ENCODE data around the gene BTG2. TPM values are rescaled to one million over a fixed set of nuclear protein-coding genes. Genes with fewer than 3 reads are reported as not detected.
"Not testable (repeated sequence)": the region's sequence is repeated elsewhere in the genome, so short reads cannot be mapped to it uniquely, and the experiment has no call there.

BTG2 gene, protein sequence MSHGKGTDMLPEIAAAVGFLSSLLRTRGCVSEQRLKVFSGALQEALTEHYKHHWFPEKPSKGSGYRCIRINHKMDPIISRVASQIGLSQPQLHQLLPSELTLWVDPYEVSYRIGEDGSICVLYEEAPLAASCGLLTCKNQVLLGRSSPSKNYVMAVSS
- total RNA-seq: 103 and 110 TPM in 2 replicates
- long read RNA-seq, transcript BTG2-201 (2 exons, 2,712 nt): major isoform, 74 of 86 reads
- long read RNA-seq, partial matches to known transcripts: 0 of 86 reads
- long read RNA-seq, other reads (novel, unspliced or antisense): 12 of 86 reads

- H3K4me1 Mint-ChIP-seq (ENCODE audit: low read depth): peaks cover 49% of the 10 kb centered on the region
- peak within 1 kb of the TSS; percentile 95 for H3K4me3 Mint-ChIP-seq (ENCODE audit: low read depth)
- TF ChIP-seq CTCF (IDR thresholded peaks at IDR 0.05; ENCODE audit: unreplicated experiment): no peak
- H3K36me3 Mint-ChIP-seq (ENCODE audit: insufficient read depth): peaks cover 25% of the 10 kb centered on the region
- H3K9me3 Mint-ChIP-seq (ENCODE audit: low read depth): no peaks in the 10 kb centered on the region
- no peaks in the 10 kb centered on the region for H3K27me3 Mint-ChIP-seq
- peak; percentile 76 for DNase-seq (ENCODE audit: low spot score, unreplicated experiment)
- H3K27ac Mint-ChIP-seq: peak within 1 kb of the TSS; percentile 95
These were observed at the start of gene BTG2 for GRCh38 chr1:203304919-203305808. Gene BTG2, plus strand, starts transcription at chr1:203305519. Its CDS starts 88 bp downstream, at chr1:203305607.

- H3K4me3 Mint-ChIP-seq (ENCODE audit: low read depth); H3K4me1 Mint-ChIP-seq (ENCODE audit: low read depth); H3K27ac Mint-ChIP-seq; DNase-seq (ENCODE audit: low spot score, unreplicated experiment); H3K36me3 Mint-ChIP-seq (ENCODE audit: insufficient read depth): not testable (repeated sequence)
- peaks cover 13% of the 10 kb centered on the region for H3K9me3 Mint-ChIP-seq (ENCODE audit: low read depth)
- peaks cover 19% of the 10 kb centered on the region for H3K27me3 Mint-ChIP-seq
These were observed 48.7 kb upstream of the BTG2 start for GRCh38 chr1:203256636-203257035.

- peaks cover 4% of the 10 kb centered on the region for H3K9me3 Mint-ChIP-seq (ENCODE audit: low read depth)
- H3K27me3 Mint-ChIP-seq: peaks cover 5% of the 10 kb centered on the region
- no peak overlapping the region for H3K4me3 Mint-ChIP-seq (ENCODE audit: low read depth)
- H3K36me3 Mint-ChIP-seq (ENCODE audit: insufficient read depth): no peaks in the 10 kb centered on the region
- H3K4me1 Mint-ChIP-seq (ENCODE audit: low read depth): peaks cover 12% of the 10 kb centered on the region
- no peak for TF ChIP-seq CTCF (IDR thresholded peaks at IDR 0.05; ENCODE audit: unreplicated experiment)
- no peak overlapping the region for H3K27ac Mint-ChIP-seq
- no peak for DNase-seq (ENCODE audit: low spot score, unreplicated experiment)
These were observed 41.8 kb upstream of the BTG2 start for GRCh38 chr1:203263496-203263895.

DNA sequence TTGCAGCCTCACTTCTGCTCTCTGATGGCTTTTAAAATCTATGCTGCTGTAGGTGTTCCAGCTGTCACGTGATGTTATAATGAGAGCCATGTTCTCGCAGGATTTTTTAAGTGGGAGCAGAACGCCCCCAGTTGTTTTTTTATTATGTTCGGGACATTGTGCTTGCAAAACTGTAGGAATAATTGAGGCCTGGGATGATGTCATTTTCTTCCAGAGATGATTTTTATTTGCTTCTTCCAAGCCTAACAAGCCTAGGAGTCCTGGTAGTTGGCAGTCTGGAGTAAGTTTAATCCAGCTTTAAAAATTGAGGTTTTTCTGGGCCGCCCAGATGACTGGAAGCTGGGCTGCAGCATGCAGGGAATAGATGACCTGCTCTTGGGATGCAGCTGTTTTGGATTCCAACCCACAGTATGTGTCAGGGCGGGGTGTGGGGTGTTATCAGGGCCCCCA lies 41.2 kb upstream of the BTG2 start:
- Mint-ChIP-seq H3K36me3 (ENCODE audit: insufficient read depth) (no peaks in the 10 kb centered on the region), H3K9me3 (ENCODE audit: low read depth) (peaks cover 3% of the 10 kb centered on the region), H3K27me3 (peaks cover 5% of the 10 kb centered on the region), H3K4me3 (ENCODE audit: low read depth) (no peak overlapping the region), H3K4me1 (ENCODE audit: low read depth) (peaks cover 12% of the 10 kb centered on the region), H3K27ac (no peak overlapping the region)
- DNase-seq (ENCODE audit: low spot score, unreplicated experiment): no peak
- TF ChIP-seq CTCF (IDR thresholded peaks at IDR 0.05; ENCODE audit: unreplicated experiment): no peak

DNA sequence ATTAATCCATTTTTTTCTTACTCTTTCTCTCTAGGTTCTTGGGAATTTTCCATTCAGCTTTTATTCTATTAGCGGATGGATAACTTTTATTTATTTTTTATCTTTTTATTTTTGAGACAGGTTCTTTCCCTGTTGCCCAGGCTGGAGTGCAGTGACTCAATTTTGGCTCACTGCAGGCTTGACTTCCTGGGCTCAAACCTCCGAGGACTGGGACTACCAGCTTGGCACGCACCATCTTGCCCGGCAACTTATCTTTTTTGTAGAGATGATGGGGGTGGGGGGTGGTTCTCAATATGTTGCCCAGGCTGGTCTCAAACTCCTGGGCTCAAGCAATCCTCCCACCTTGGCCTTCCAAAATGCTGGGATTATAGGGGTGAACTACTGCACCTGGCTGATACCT lies 39.8 kb upstream of the BTG2 start:
- Mint-ChIP-seq H3K36me3 (ENCODE audit: insufficient read depth) (no peaks in the 10 kb centered on the region), H3K27me3 (peaks cover 5% of the 10 kb centered on the region), H3K27ac (no peak overlapping the region), H3K9me3 (ENCODE audit: low read depth) (no peaks in the 10 kb centered on the region), H3K4me3 (ENCODE audit: low read depth) (no peak overlapping the region), H3K4me1 (ENCODE audit: low read depth) (peaks cover 10% of the 10 kb centered on the region)
- DNase-seq (ENCODE audit: low spot score, unreplicated experiment): no peak
- no peak for TF ChIP-seq CTCF (IDR thresholded peaks at IDR 0.05; ENCODE audit: unreplicated experiment)

DNA sequence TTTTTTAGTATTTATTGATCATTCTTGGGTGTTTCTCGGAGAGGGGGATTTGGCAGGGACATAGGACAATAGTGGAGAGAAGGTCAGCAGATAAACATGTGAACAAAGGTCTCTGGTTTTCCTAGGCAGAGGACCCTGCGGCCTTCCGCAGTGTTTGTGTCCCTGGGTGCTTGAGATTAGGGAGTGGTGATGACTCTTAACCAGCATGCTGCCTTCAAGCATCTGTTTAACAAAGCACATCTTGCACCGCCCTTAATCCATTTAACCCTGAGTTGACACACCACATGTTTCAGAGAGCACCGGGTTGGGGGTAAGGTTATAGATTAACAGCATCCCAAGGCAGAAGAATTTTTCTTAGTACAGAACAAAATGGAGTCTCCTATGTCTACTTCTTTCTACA lies 39.2 kb upstream of the BTG2 start:
- not testable (repeated sequence) for H3K4me3 Mint-ChIP-seq (ENCODE audit: low read depth); H3K9me3 Mint-ChIP-seq (ENCODE audit: low read depth); H3K4me1 Mint-ChIP-seq (ENCODE audit: low read depth); H3K36me3 Mint-ChIP-seq (ENCODE audit: insufficient read depth); H3K27me3 Mint-ChIP-seq; DNase-seq (ENCODE audit: low spot score, unreplicated experiment)
- H3K27ac Mint-ChIP-seq: peak overlapping the region; percentile 2

All from progenitor cell of endocrine pancreas (in vitro differentiated cells).